Stomach smooth muscle (tissue), 2 donors: ENCODE data around the gene PSME2.
A peak's percentile ranks its signal among the peaks of the same experiment; 100 is the strongest.

Experiments
- H3K27ac ChIP-seq: one replicate; pipeline ENCODE4 v1.7.0; 2013; ENCODE audit warnings: mild to moderate bottlenecking, low read length, inconsistent platforms
- H3K27me3 ChIP-seq, 2 donors: one replicate each; pipeline ENCODE4 v1.7.0; 2013; ENCODE audit warnings: low read length in 2 of 2; ENCODE audit not compliant: insufficient read depth in 2 of 2, control insufficient read depth in 1 of 2
- H3K36me3 ChIP-seq, 2 donors: one replicate each; pipeline ENCODE4 v1.7.0; 2013; ENCODE audit warnings: low read length in 2 of 2; ENCODE audit not compliant: control insufficient read depth in 2 of 2, insufficient read depth in 2 of 2
- H3K4me1 ChIP-seq: one replicate; pipeline ENCODE4 v1.7.0; 2013; ENCODE audit warnings: low read length; ENCODE audit not compliant: control insufficient read depth, insufficient read depth
- H3K4me3 ChIP-seq, 2 donors: one replicate each; pipeline ENCODE4 v1.7.0; 2013; ENCODE audit warnings: low read length in 2 of 2
- H3K9ac ChIP-seq, 2 donors: one replicate each; pipeline ENCODE4 v1.7.0; 2013; ENCODE audit warnings: low read length in 2 of 2, mild to moderate bottlenecking in 1 of 2
- H3K9me3 ChIP-seq, 2 donors: one replicate each; pipeline ENCODE4 v1.7.0; 2013; ENCODE audit warnings: low read length in 2 of 2; ENCODE audit not compliant: control insufficient read depth in 2 of 2
- donor health status: healthy.
- donor health status: Pancreatic carcinoma.

The PSME2 gene

DNA sequence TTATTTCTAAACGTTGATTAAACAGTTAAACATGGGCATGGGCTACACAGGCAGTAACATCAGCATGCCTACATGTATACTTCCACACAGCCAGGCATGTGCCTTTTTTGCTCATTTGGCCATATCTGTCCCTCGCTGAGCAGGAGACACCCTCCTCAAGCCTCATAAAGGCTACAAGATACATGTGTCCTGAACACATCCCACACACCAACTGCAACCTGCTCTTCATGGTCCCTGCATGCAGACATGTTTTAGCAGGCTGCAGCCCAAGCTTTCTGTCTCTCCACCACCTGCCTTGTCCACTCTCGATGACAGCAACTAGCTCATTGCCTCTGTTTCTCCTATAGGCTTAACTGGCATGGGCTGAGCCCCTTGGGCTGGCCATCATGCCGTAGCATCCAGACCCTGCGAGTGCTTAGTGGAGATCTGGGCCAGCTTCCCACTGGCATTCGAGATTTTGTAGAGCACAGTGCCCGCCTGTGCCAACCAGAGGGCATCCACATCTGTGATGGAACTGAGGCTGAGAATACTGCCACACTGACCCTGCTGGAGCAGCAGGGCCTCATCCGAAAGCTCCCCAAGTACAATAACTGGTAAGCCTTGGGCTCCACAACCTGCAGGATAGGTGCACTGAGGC, 49.7 kb downstream of the PSME2 start:
- Histone ChIP-seq H3K9ac (no peak overlapping the region), H3K27me3 (no peaks in the 10 kb centered on the region), H3K4me3 (no peak overlapping the region), H3K4me1 (peaks cover 19% of the 10 kb centered on the region), H3K36me3 (peaks cover 0 to 2% of the 10 kb centered on the region in 2 donors), H3K9me3 (no peaks in the 10 kb centered on the region), H3K27ac (no peak overlapping the region)

DNA sequence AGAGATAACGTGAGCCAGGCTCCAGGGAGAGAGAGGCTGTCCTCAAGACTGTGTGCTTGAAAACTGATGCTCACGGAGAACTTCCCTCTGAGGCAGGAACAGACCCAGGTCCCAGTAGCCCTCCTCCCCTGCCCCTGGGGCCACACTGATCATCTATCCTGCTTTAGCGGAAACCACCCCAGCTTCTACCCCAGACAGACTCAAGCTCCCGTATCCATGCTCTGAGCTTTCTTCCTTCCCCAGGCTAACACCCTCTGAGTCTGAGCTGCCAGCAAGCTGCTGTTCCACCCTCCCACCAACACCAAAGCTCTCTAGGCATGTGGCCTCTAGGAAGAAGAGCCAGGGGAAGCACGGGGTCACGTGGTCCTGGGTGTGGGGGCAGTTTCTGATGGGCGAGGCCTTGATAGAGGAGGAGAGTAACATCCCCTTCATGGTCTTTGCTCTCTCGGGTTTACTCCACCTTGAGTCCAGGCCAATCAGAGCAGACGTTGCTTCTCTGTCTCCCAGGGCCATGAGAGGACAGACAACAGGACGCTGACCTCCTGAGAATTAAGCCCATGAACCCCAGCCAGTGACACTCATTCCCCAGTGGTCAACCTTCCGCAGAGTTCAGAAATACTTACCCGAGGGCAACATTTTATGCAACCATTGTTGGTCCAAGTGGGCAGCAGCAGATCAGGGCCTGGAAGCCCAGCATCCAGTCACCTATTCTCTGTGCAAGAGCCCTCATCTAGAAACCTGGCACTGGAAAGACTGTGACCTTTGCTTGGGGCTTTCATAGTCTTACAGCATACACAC, 50.9 kb downstream of the PSME2 start:
- peaks cover 0 to 2% of the 10 kb centered on the region in 2 donors for H3K36me3 ChIP-seq
- H3K4me3 ChIP-seq: peak overlapping the region; percentile 82 to 84

DNA sequence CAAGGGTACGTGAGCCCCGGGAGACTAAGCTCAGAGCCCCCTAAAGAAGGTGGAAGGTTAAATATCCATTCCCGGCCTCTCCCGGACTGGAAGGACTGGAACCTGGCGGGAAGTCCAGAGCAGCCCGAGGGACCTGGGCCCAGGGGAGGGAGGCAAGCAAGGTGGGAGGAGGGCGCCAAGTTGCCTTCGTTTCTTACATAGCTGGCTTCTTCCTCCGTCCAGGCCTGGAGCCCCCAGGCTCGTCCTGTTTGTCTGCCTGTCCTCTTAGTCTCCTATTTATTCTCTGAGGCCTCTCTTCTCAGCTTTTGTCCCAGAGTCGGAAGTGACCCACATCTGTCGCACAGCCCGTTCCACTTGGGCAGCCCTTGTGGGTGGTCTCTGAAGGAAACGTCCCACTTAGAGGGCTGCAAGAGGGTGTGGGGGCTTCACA, 51.6 kb downstream of the PSME2 start:
- no peaks in the 10 kb centered on the region for H3K27me3 ChIP-seq
- peak overlapping the region; percentile 58 for H3K27ac ChIP-seq
- H3K36me3 ChIP-seq: peaks cover 0 to 2% of the 10 kb centered on the region in 2 donors
- peaks cover 19% of the 10 kb centered on the region for H3K4me1 ChIP-seq
- H3K9ac ChIP-seq: peak overlapping the region; percentile 68 to 80
- H3K4me3 ChIP-seq: peak overlapping the region; percentile 82 to 84
- no peaks in the 10 kb centered on the region for H3K9me3 ChIP-seq

More for the DNA sequence above, 50.9 kb downstream of the PSME2 start:
- Histone ChIP-seq H3K9ac (peak overlapping the region; percentile 68 to 80), H3K4me1 (peaks cover 19% of the 10 kb centered on the region), H3K9me3 (no peaks in the 10 kb centered on the region), H3K27me3 (no peaks in the 10 kb centered on the region), H3K27ac (peak overlapping the region; percentile 58)

DNA sequence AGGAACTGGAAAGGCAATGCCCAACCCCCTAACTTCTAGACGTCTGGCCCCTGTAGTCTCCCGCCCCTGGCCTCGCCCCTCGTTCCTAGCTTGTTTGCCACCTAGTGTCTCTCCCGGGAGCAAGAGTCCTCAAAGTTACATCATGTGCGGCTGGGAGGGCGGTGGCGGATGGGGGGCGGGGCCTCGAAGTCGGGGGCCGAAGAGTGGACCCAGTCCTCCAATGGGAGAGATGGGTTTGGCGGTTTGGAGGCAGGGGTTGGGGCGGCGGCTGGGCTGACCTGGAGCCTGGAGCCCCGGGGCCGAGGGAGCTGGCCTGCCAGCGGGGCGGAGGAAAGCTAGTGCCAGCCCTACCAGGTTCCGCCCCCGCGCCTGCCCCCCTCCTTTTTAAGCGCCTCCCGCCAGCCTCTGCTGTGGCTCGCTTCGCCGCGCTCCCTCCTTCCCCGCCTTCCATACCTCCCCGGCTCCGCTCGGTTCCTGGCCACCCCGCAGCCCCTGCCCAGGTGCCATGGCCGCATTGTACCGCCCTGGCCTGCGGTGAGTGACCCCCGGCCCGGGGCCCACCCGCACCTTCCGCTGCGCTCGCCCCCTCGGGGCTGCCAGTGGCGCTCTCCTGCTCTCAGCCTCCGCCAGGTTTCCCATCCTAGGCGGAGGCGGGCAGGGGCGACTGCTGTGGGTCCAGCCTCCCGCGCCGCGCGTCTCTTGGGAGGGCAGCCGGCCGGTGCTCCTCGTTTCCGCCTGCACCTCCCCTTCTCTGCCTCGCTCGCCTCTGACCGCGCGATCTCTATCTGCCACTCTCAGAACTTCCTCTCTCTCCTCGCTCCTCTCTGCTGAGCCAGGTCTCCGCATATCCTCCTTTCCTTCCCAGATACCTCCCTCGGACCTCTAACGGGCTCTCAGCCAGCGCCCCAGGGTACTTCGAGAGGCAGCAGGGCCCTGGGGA, 52.2 kb downstream of the PSME2 start, which contains the start of gene PCK2:
Gene PCK2 (plus strand): TSS at position 411 of the 940 bp plus-strand sequence. CDS start 95 bp downstream, at position 506.
- Histone ChIP-seq H3K27ac (peak within 1 kb of the TSS; percentile 70), H3K4me1 (peaks cover 19% of the 10 kb centered on the region), H3K4me3 (peak within 1 kb of the TSS; percentile 82 to 84), H3K36me3 (no peaks in the 10 kb centered on the region), H3K9me3 (no peaks in the 10 kb centered on the region), H3K9ac (peak within 1 kb of the TSS; percentile 68 to 80), H3K27me3 (no peaks in the 10 kb centered on the region)
